ENCODE measurements around the gene PCSK9.

The PCSK9 gene

GRCh38 chr1:55039342-55040082, at the start of gene PCSK9:
Gene PCSK9 (plus strand): TSS chr1:55039548. CDS start chr1:55039838, 290 bp downstream.
- no peak for DNase-seq (ENCODE audit: low read depth)

- DNase-seq (ENCODE audit: low read depth) = no peak
These were observed 49.2 kb upstream of the PCSK9 start for GRCh38 chr1:54989968-54990810.

- no peak for DNase-seq (ENCODE audit: low read depth)
These were observed 48.4 kb upstream of the PCSK9 start for GRCh38 chr1:54990916-54991315.

GRCh38 chr1:54991939-54992338, 47.4 kb upstream of the PCSK9 start:
- DNase-seq (ENCODE audit: low read depth) = no peak

- no peak for DNase-seq (ENCODE audit: low read depth)
These were observed 46.2 kb upstream of the PCSK9 start for GRCh38 chr1:54993140-54993539.

GRCh38 chr1:54994355-54994990, 44.9 kb upstream of the PCSK9 start:
- DNase-seq (ENCODE audit: low read depth) = no peak

- no peak for DNase-seq (ENCODE audit: low read depth)
These were observed 44.2 kb upstream of the PCSK9 start for GRCh38 chr1:54995013-54995760.

GRCh38 chr1:54995835-54996234, 43.5 kb upstream of the PCSK9 start:
- peak; percentile 16 for DNase-seq (ENCODE audit: low read depth)

- peak; percentile 82 for DNase-seq (ENCODE audit: low read depth)
These were observed 42.9 kb upstream of the PCSK9 start for GRCh38 chr1:54996359-54996868.

- DNase-seq (ENCODE audit: low read depth) = no peak
These were observed 42.3 kb upstream of the PCSK9 start for GRCh38 chr1:54996869-54997710.

GRCh38 chr1:54997711-54997986, 41.7 kb upstream of the PCSK9 start:
- DNase-seq (ENCODE audit: low read depth) = no peak

- no peak for DNase-seq (ENCODE audit: low read depth)
These were observed 41.2 kb upstream of the PCSK9 start for GRCh38 chr1:54998100-54998499.

GRCh38 chr1:54998677-54999076, 40.7 kb upstream of the PCSK9 start, which contains the start of gene BSND:
Gene BSND (plus strand): TSS chr1:54998933. CDS start chr1:54999187, 254 bp downstream.
- DNase-seq (ENCODE audit: low read depth) = no peak

- no peak for DNase-seq (ENCODE audit: low read depth)
These were observed 39.0 kb upstream of the PCSK9 start for GRCh38 chr1:55000110-55001085.

- no peak for DNase-seq (ENCODE audit: low read depth)
These were observed 38.0 kb upstream of the PCSK9 start for GRCh38 chr1:55001311-55001710.

GRCh38 chr1:55002686-55003085, 36.7 kb upstream of the PCSK9 start:
- no peak for DNase-seq (ENCODE audit: low read depth)

GRCh38 chr1:55005351-55006140, 33.8 kb upstream of the PCSK9 start:
- no peak for DNase-seq (ENCODE audit: low read depth)

- no peak for DNase-seq (ENCODE audit: low read depth)
These were observed 32.4 kb upstream of the PCSK9 start for GRCh38 chr1:55006931-55007330.

GRCh38 chr1:55007625-55008024, 31.7 kb upstream of the PCSK9 start:
- no peak for DNase-seq (ENCODE audit: low read depth)

Data from activated T-cell treated with anti-CD3 and anti-CD28 coated beads for 48 hours (primary cell).